NT2/D1 (cell line): Measurements from ENCODE around the gene C10orf95.
"Not testable (repeated sequence)": the region's sequence is repeated elsewhere in the genome, so short reads cannot be mapped to it uniquely, and the experiment has no call there.

Experiments
- DNase-seq: peaks from one replicate; pipeline ENCODE4 v3.0.0-alpha.2; 2011; ENCODE audit warnings: low read depth, low spot score
- H3K27me3 ChIP-seq: 2 replicates; pipeline ENCODE4 v1.6.0; 2011; ENCODE audit warnings: mild to moderate bottlenecking; ENCODE audit not compliant: insufficient read length, insufficient read depth
- H3K36me3 ChIP-seq: 2 replicates; pipeline ENCODE4 v1.6.1; 2011; ENCODE audit warnings: mild to moderate bottlenecking, low read length, mixed read lengths; ENCODE audit not compliant: insufficient read depth, insufficient read length
- H3K4me1 ChIP-seq: 2 replicates; pipeline ENCODE4 v1.5.1; 2011; ENCODE audit not compliant: insufficient read depth, insufficient read length
- H3K4me3 ChIP-seq: 2 replicates; pipeline ENCODE4 v1.5.1; 2011; ENCODE audit warnings: low read depth; ENCODE audit not compliant: insufficient read length
- H3K9ac ChIP-seq: 2 replicates; pipeline ENCODE4 v1.6.0; 2011; ENCODE audit warnings: low read depth; ENCODE audit not compliant: insufficient read length
- H3K9me3 ChIP-seq: 2 replicates; pipeline ENCODE4 v1.5.1; 2011; ENCODE audit warnings: mild to moderate bottlenecking, low read length; ENCODE audit not compliant: insufficient read depth
- SUZ12 ChIP-seq: IDR thresholded peaks from 2 replicates; pipeline ENCODE4 v1.6.1; 2011; ENCODE audit not compliant: insufficient read length, insufficient read depth; ENCODE audit errors: extremely low read depth
- YY1 ChIP-seq: IDR thresholded peaks from 2 replicates; pipeline ENCODE4 v1.6.1; 2011; ENCODE audit not compliant: insufficient read length, insufficient read depth
- ZNF274 ChIP-seq: IDR thresholded peaks from 2 replicates; pipeline ENCODE4 v1.6.1; 2011; ENCODE audit warnings: mild to moderate bottlenecking, low read depth, low read length

The C10orf95 gene

GRCh38 chr10:102462512-102463054, 11.2 kb upstream of the C10orf95 start:
- Histone ChIP-seq H3K4me1 (peaks cover 4% of the 10 kb centered on the region), H3K4me3 (peak overlapping the region; percentile 20), H3K9ac (peak overlapping the region; percentile 5), H3K27me3 (no peaks in the 10 kb centered on the region), H3K36me3 (no peaks in the 10 kb centered on the region), H3K9me3 (no peaks in the 10 kb centered on the region)
- no peak for DNase-seq
- TF ChIP-seq YY1 = no peak
- TF ChIP-seq ZNF274 = no peak
- TF ChIP-seq SUZ12 = no peak

- Histone ChIP-seq H3K27me3 (no peaks in the 10 kb centered on the region), H3K4me1 (peaks cover 4% of the 10 kb centered on the region), H3K9me3 (no peaks in the 10 kb centered on the region), H3K4me3 (peak overlapping the region; percentile 50), H3K36me3 (no peaks in the 10 kb centered on the region), H3K9ac (peak overlapping the region; percentile 56)
- DNase-seq = peak; percentile 86
- TF ChIP-seq SUZ12 (no peak), ZNF274 (no peak), YY1 (peak; percentile 96)
Measured at GRCh38 chr10:102461187-102462054, 10.1 kb upstream of the C10orf95 start.

GRCh38 chr10:102460836-102461186, 9.5 kb upstream of the C10orf95 start:
- no peak for TF ChIP-seq YY1
- TF ChIP-seq SUZ12 = no peak
- no peak for TF ChIP-seq ZNF274
- H3K4me1 ChIP-seq = peaks cover 4% of the 10 kb centered on the region
- DNase-seq = no peak
- H3K27me3 ChIP-seq = no peaks in the 10 kb centered on the region
- H3K36me3 ChIP-seq = no peaks in the 10 kb centered on the region
- no peak overlapping the region for H3K9ac ChIP-seq
- no peak overlapping the region for H3K4me3 ChIP-seq
- H3K9me3 ChIP-seq = no peaks in the 10 kb centered on the region

GRCh38 chr10:102458656-102459055, 7.3 kb upstream of the C10orf95 start:
- Histone ChIP-seq H3K36me3 (no peaks in the 10 kb centered on the region), H3K27me3 (no peaks in the 10 kb centered on the region), H3K4me3 (no peak overlapping the region), H3K9ac (no peak overlapping the region), H3K4me1 (peaks cover 5% of the 10 kb centered on the region), H3K9me3 (no peaks in the 10 kb centered on the region)
- no peak for TF ChIP-seq SUZ12
- no peak for TF ChIP-seq ZNF274
- TF ChIP-seq YY1 = no peak
- DNase-seq = no peak

GRCh38 chr10:102457591-102458150, 6.3 kb upstream of the C10orf95 start:
- no peak for DNase-seq
- Histone ChIP-seq H3K9ac (no peak overlapping the region), H3K4me1 (peaks cover 10% of the 10 kb centered on the region), H3K36me3 (peaks cover 1% of the 10 kb centered on the region), H3K4me3 (no peak overlapping the region), H3K27me3 (no peaks in the 10 kb centered on the region), H3K9me3 (no peaks in the 10 kb centered on the region)
- TF ChIP-seq SUZ12 = no peak
- no peak for TF ChIP-seq YY1
- no peak for TF ChIP-seq ZNF274

- Histone ChIP-seq H3K36me3 (peaks cover 5% of the 10 kb centered on the region), H3K4me3 (no peak overlapping the region), H3K27me3 (no peaks in the 10 kb centered on the region), H3K9me3 (no peaks in the 10 kb centered on the region), H3K4me1 (peaks cover 9% of the 10 kb centered on the region), H3K9ac (no peak overlapping the region)
- no peak for TF ChIP-seq YY1
- TF ChIP-seq SUZ12 = no peak
- no peak for TF ChIP-seq ZNF274
- no peak for DNase-seq
Measured at GRCh38 chr10:102455893-102456471, 4.6 kb upstream of the C10orf95 start.

- DNase-seq, H3K4me1 ChIP-seq, H3K9ac ChIP-seq, H3K27me3 ChIP-seq, H3K36me3 ChIP-seq, H3K4me3 ChIP-seq, H3K9me3 ChIP-seq: not testable (repeated sequence)
Measured at GRCh38 chr10:102454662-102455487, 3.5 kb upstream of the C10orf95 start.
